Loucy (cell line): ENCODE results near the gene SLC5A12.

Experiments
- H2AFZ ChIP-seq: fragments of 200-600 bp; sonication (generic); 2 replicates; pipeline ENCODE4 v1.6.0; 2016; ENCODE audit warnings: antibody characterized with exemption, mild to moderate bottlenecking, low read length, moderate library complexity
- H3F3A ChIP-seq: fragments of 200-600 bp; 2 replicates; pipeline ENCODE4 v1.6.0; 2016; ENCODE audit warnings: antibody characterized with exemption, low read depth, mild to moderate bottlenecking
- H3K27me3 ChIP-seq: fragments of 200-600 bp; sonication (generic); 2 replicates; pipeline ENCODE4 v1.6.1; 2014; ENCODE audit warnings: low read length, mild to moderate bottlenecking; ENCODE audit not compliant: insufficient read depth, poor library complexity, severe bottlenecking
- H3K36me3 ChIP-seq: fragments of 200-600 bp; sonication (generic); 2 replicates; pipeline ENCODE4 v1.6.1; 2016; ENCODE audit warnings: low read length; ENCODE audit not compliant: insufficient read depth
- H3K4me1 ChIP-seq: fragments of 200-600 bp; sonication (generic); 2 replicates; pipeline ENCODE4 v1.5.1; 2014; ENCODE audit warnings: low read length, mild to moderate bottlenecking; ENCODE audit not compliant: insufficient read depth, poor library complexity, severe bottlenecking
- H3K4me2 ChIP-seq: fragments of 200-600 bp; sonication (generic); 2 replicates; pipeline ENCODE4 v1.6.0; 2014; ENCODE audit warnings: antibody characterized with exemption, low read length, low read depth, mild to moderate bottlenecking; ENCODE audit not compliant: poor library complexity, severe bottlenecking
- H3K4me3 ChIP-seq: fragments of 200-600 bp; sonication (generic); 2 replicates; pipeline ENCODE4 v1.5.1; 2014; ENCODE audit warnings: low read length, mild to moderate bottlenecking, mixed read lengths; ENCODE audit not compliant: poor library complexity, severe bottlenecking
- H3K79me2 ChIP-seq: fragments of 200-600 bp; sonication (generic); 2 replicates; pipeline ENCODE4 v1.6.1; 2014; ENCODE audit warnings: low read length; ENCODE audit not compliant: insufficient read depth
- H3K9ac ChIP-seq: fragments of 200-600 bp; sonication (generic); 2 replicates; pipeline ENCODE4 v1.6.0; 2014; ENCODE audit warnings: mild to moderate bottlenecking, low read depth, low read length, moderate library complexity; ENCODE audit not compliant: poor library complexity, severe bottlenecking
- H3K9me2 ChIP-seq: fragments of 200-600 bp; sonication (generic); replicated peaks from 2 replicates; pipeline ENCODE4 v1.6.1; 2016; ENCODE audit warnings: low read depth, low read length, mixed read lengths
- H3K9me3 ChIP-seq: fragments of 200-600 bp; sonication (generic); 2 replicates; pipeline ENCODE4 v1.6.1; 2014; ENCODE audit warnings: mild to moderate bottlenecking, antibody characterized with exemption, low read length, low read depth; ENCODE audit not compliant: insufficient read depth
- H4K20me1 ChIP-seq: fragments of 200-600 bp; sonication (generic); 2 replicates; pipeline ENCODE4 v1.6.0; 2014; ENCODE audit warnings: antibody characterized with exemption, low read length, mild to moderate bottlenecking; ENCODE audit not compliant: insufficient read depth, poor library complexity, severe bottlenecking
- CTCF ChIP-seq: fragments of 200-600 bp; sonication (generic); conservative IDR thresholded peaks from 2 replicates; pipeline ENCODE4 v1.5.1; 2014; ENCODE audit warnings: mild to moderate bottlenecking, antibody characterized with exemption, low read length
- EZH2phosphoT487 ChIP-seq: fragments of 200-600 bp; IDR thresholded peaks from 2 replicates; pipeline ENCODE4 v1.6.1; 2018; ENCODE audit warnings: antibody characterized with exemption, mild to moderate bottlenecking, moderate library complexity, borderline replicate concordance

The SLC5A12 gene

GRCh38 chr11:26698224-26698623 lies 23.6 kb downstream of the SLC5A12 start:
- no peaks in the 10 kb centered on the region for H3K79me2 ChIP-seq
- no peaks in the 10 kb centered on the region for H3K27me3 ChIP-seq
- H3K4me3 ChIP-seq: no peak overlapping the region
- no peaks in the 10 kb centered on the region for H3K9me2 ChIP-seq
- TF ChIP-seq CTCF: no peak
- TF ChIP-seq EZH2phosphoT487: no peak
- no peaks in the 10 kb centered on the region for H3K36me3 ChIP-seq
- peaks cover 8% of the 10 kb centered on the region for H3K4me1 ChIP-seq
- no peaks in the 10 kb centered on the region for H3K9me3 ChIP-seq
- no peaks in the 10 kb centered on the region for H4K20me1 ChIP-seq
- H3K9ac ChIP-seq: no peak overlapping the region
- H2AFZ ChIP-seq: no peak overlapping the region
- no peaks in the 10 kb centered on the region for H3F3A ChIP-seq
- no peak overlapping the region for H3K4me2 ChIP-seq

DNA sequence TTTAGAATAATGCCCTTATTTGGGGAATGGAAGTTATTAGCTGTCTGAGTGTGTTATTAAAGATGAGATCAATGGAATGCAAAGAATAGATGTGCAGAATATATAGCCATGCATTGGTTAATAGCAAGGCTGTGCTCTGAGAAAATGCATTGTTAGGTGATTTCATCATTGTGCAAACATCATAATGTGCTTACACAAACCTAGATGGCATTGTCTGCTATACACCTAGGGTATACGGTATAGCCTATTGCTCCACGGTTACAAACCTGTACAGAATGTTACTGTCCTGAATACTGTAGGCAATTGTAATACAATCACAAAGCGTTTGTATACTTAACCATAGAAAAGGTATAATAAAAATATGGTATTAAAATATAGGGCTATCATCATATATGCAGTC lies 25.5 kb downstream of the SLC5A12 start:
- H3K9ac ChIP-seq: no peak overlapping the region
- H3K4me1 ChIP-seq: peaks cover 8% of the 10 kb centered on the region
- no peaks in the 10 kb centered on the region for H3K9me2 ChIP-seq
- H3K4me3 ChIP-seq: no peak overlapping the region
- no peaks in the 10 kb centered on the region for H3K9me3 ChIP-seq
- H3K79me2 ChIP-seq: no peaks in the 10 kb centered on the region
- no peaks in the 10 kb centered on the region for H3K27me3 ChIP-seq
- no peak for TF ChIP-seq CTCF
- H4K20me1 ChIP-seq: no peaks in the 10 kb centered on the region
- H3K4me2 ChIP-seq: no peak overlapping the region
- H3F3A ChIP-seq: no peaks in the 10 kb centered on the region
- no peak overlapping the region for H2AFZ ChIP-seq
- H3K36me3 ChIP-seq: no peaks in the 10 kb centered on the region

DNA sequence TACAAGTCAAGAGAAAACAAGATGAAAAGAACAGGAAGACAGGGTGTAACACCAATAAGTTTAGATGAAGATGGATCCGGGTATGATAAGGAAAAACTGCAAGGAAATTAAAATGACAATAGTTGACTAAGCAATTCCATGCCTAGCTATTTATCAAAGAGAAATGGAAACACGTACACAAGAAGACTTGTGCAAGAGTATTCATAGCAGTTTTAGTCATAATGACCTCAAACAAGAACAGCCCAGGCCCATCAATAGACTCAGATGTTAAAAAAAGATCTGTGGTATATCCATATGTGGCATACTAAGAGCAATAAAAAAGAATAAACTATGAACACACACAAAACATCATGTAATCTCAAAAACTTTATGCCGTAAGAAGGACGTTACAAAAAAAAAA lies 33.2 kb downstream of the SLC5A12 start:
- TF ChIP-seq CTCF (no peak), EZH2phosphoT487 (no peak)
- no peaks in the 10 kb centered on the region for H3K9me2 ChIP-seq
- no peaks in the 10 kb centered on the region for H4K20me1 ChIP-seq
- H2AFZ ChIP-seq: no peak overlapping the region
- no peaks in the 10 kb centered on the region for H3K36me3 ChIP-seq
- no peak overlapping the region for H3K4me3 ChIP-seq
- no peak overlapping the region for H3K4me2 ChIP-seq
- H3K4me1 ChIP-seq: no peaks in the 10 kb centered on the region
- no peaks in the 10 kb centered on the region for H3F3A ChIP-seq
- H3K27me3 ChIP-seq: no peaks in the 10 kb centered on the region
- H3K9ac ChIP-seq: no peak overlapping the region
- H3K9me3 ChIP-seq: no peaks in the 10 kb centered on the region
- no peaks in the 10 kb centered on the region for H3K79me2 ChIP-seq
